Astrocyte of the cerebellum (primary cell): ENCODE measurements around the gene GAST.

Source experiments
- DNase-seq: peaks from one replicate; pipeline ENCODE4 v3.0.0-alpha.2; 2011; ENCODE audit warnings: low read depth
- H3K4me3 ChIP-seq: 2 replicates; pipeline ENCODE4 v1.5.1; 2011; ENCODE audit warnings: mild to moderate bottlenecking, low read depth, low read length, moderate library complexity
- in situ Hi-C: cut with HindIII; loops from 2 replicates; pipeline ENCODE4 v1.10.0; 2017; ENCODE audit warnings: low sequenced_read_pairs
- TF ChIP-seq, protein P1 (sequence below): IDR thresholded peaks from 2 replicates; pipeline ENCODE4 v1.5.1; 2012; ENCODE audit warnings: low read length, low read depth, moderate library complexity, mild to moderate bottlenecking; ENCODE audit errors: missing control alignments

GAST gene

DNA sequence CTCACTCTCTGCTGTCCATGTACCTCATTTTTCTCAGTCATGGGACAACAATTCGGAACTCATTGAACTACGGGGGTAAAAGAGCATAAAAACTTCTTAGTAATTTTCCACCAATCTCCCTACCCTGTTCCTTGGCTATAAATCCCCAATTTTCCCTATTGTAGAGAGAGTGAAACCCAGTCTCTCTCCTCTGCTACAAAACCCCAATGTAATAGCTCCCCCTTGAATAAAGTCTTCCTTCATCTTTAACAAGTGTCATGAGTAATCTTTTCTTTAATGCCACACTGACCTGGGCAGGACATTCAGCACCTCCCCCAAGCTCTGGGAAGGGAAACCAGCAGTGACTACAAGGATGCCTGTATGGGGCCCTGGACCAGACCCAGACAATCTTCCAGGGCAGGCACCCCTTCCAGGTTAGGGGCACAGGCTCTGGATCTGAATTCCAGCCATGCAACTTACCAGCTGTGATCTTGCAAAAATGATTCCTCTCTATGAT lies 33.7 kb upstream of the GAST start:
- in situ Hi-C loops, result no loop called here
- H3K4me3 ChIP-seq, result no peak overlapping the region
- TF ChIP-seq, protein P1, sequence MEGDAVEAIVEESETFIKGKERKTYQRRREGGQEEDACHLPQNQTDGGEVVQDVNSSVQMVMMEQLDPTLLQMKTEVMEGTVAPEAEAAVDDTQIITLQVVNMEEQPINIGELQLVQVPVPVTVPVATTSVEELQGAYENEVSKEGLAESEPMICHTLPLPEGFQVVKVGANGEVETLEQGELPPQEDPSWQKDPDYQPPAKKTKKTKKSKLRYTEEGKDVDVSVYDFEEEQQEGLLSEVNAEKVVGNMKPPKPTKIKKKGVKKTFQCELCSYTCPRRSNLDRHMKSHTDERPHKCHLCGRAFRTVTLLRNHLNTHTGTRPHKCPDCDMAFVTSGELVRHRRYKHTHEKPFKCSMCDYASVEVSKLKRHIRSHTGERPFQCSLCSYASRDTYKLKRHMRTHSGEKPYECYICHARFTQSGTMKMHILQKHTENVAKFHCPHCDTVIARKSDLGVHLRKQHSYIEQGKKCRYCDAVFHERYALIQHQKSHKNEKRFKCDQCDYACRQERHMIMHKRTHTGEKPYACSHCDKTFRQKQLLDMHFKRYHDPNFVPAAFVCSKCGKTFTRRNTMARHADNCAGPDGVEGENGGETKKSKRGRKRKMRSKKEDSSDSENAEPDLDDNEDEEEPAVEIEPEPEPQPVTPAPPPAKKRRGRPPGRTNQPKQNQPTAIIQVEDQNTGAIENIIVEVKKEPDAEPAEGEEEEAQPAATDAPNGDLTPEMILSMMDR, result no peak
- DNase-seq, result no peak

DNA sequence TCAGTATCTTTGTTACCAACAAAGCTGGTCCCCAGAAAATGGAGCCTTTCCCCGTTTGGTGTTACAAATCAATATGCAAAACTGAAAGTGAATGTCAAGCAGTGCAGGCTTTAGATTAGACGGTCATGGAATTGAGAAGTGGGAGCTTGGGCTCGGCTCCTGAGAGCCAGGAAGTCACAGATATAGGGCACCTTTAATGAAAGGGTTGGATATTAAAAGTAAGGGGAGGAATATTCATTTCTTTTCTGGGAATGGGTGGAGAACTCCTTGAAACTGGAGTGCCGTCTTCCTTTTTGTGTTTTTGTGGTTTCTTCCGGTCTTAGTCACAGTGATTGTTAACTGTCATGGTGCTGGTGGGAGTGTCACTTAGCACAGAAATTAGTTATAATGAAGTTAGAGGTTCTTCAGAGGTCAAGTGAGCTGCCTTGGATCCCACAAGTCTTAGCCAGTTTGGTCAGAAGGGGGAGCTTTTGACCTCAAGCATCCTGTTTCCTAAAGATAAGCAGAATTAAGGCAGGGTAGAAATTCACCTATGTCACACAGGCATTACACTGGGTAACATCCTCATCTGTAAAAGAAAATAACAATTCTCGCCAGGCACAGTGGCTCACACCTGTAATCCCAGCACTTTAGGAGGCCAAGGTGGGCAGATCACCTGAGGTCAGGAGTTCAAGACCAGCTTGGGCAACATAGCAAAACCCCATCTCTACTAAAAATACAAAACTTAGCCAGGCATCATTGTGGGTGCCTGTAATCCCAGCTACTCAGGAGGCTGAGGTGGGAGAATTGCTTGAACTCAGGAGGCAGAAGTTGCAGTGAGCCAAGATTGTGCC lies 33.0 kb upstream of the GAST start:
- TF ChIP-seq, protein P1, result no peak
- in situ Hi-C loops, result no loop called here
- no peak for DNase-seq
- H3K4me3 ChIP-seq, result no peak overlapping the region

DNA sequence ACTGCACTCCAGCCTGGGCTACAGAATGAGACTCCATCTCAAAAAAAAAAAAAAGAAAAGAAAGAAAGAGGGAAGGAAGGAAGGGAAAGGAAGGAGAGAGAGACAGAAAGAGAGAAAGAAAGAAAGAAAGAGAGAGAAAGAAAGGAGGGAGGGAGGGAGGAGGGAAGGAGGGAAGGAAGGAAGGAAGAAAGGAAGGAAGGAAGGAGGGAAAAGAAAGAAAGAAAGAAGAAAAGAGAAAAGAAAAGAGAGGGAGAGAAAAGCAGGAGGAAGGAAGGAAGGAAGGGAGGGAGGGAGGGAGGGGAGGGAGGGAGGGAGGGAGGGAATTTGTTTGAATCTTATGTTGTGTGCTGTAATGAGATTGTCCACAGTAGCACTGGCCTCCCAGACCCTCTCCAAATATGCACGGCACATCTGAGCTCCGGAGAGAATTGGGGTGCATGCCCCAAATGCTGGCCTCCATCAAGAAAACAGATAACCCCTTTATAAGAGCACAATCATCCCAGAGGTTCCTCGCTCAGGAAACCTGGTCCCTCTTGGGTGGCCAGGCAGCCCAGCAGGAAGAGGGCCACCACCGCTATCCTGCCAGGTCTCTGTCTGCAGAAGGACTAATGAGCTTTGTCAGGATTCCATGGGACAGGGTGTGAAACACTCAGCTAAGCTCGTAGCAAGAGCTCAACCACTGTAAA lies 32.2 kb upstream of the GAST start:
- TF ChIP-seq, protein P1, result no peak
- no peak overlapping the region for H3K4me3 ChIP-seq
- no peak for DNase-seq
- in situ Hi-C loops, result no loop called here

DNA sequence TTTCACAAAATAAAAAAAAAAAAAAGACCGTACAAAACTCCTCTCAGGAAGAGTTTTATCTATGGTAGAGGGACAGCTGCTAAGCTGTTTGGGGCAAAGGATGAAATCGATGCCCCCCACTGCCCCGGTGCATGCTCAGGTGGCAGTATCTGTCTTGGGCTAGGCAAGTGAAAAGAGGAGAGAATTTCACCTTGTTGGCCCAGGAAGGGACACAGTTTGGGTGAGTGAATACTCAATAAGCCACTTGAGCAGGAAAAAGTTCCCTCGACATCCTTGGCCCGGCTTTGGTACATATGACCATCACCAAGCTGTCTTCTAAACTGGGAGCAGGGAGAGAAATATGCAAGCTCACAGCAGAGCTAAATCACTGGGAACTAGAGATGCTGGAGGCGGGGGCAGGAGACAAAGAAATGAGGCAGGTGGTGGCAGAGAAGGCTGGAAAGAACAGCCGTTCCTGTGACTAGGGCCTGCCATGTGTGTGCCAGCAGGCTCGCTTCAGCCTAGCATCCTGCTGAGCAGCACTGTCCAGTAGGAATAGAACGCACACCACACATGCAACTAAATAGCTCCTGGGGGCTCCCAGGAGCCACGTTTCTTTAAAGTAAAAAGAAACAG lies 31.6 kb upstream of the GAST start:
- DNase-seq, result no peak
- TF ChIP-seq, protein P1, result no peak
- in situ Hi-C loops, result no loop called here
- H3K4me3 ChIP-seq, result no peak overlapping the region

DNA sequence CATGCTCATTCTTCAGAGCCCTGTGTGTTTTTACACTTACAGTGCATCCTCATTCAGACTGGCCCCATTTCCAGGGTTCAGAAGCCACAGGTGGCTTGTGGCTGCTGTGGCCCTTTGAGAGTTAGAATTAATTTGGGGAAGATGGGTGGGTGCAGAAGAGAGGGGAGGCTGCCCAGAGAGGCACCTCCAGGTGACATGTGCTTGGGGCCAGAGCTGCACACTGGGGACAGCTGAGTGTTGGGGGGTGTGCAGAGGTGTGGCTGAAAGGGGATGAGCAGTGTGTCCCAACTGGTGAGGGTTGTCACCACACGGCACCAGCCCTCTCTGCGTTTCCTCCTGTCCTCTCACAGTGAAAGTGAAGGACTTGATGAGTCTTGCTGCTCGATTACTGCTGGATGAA lies 30.4 kb upstream of the GAST start:
- in situ Hi-C loops, result no loop called here
- TF ChIP-seq, protein P1, result no peak
- DNase-seq, result no peak

DNA sequence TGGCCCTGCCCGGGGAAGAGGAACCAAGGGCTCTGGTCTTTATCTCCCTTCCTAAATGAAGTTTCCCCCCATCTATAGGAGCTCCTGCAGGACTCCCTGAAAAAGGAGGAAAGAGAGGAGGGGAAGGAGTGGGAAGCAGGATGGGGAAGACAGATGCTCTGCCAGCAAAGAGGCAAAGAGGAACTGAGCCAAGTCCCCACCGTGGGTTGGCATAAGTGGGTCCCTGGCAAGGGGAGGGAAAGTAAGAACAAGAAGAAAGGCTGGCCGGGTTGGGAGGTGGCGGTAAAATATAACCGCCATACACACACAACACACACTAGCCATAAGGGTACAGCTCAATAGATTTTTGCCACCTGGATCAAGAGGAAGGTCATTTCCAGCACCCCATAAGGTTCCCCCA lies 29.5 kb upstream of the GAST start:
- TF ChIP-seq, protein P1, result no peak
- in situ Hi-C loops, result no loop called here

More for the DNA sequence above, 30.4 kb upstream of the GAST start:
- H3K4me3 ChIP-seq, result no peak overlapping the region

More for the DNA sequence above, 29.5 kb upstream of the GAST start:
- DNase-seq, result no peak
- no peak overlapping the region for H3K4me3 ChIP-seq
